Vagina (tissue), 2 donors: ENCODE data around the gene USF2. TPM values are rescaled to one million over a fixed set of nuclear protein-coding genes. Genes with fewer than 3 reads are reported as not detected.

Source experiments
- DNase-seq, 2 donors: peaks; one replicate each; pipeline ENCODE4 v3.0.0-alpha.2; 2017; ENCODE audit errors: extremely low spot score in 2 of 2
- H3K27ac ChIP-seq: fragments of 200-600 bp; sonication (generic); one replicate; pipeline ENCODE4 v1.5.1; 2019
- H3K27me3 ChIP-seq: fragments of 200-600 bp; sonication (generic); one replicate; pipeline ENCODE4 v1.5.1; 2019
- H3K36me3 ChIP-seq, 2 donors: fragments of 200-600 bp; sonication (generic); one replicate each; pipeline ENCODE4 v1.5.1; 2017 to 2019
- H3K4me1 ChIP-seq: fragments of 200-600 bp; sonication (generic); one replicate; pipeline ENCODE4 v1.5.1; 2019
- H3K4me3 ChIP-seq, 2 donors: fragments of 200-600 bp; sonication (generic); 1 replicate in 1 of 2; 2 replicates in 1 of 2; pipeline ENCODE4 v1.5.1; 2016 to 2019
- H3K9me3 ChIP-seq: fragments of 200-600 bp; sonication (generic); one replicate; pipeline ENCODE4 v1.5.1; 2019
- CTCF ChIP-seq, 3 experiments: fragments of 450-650 bp in 2 of 3; fragments of 200-600 bp in 1 of 3; sonication (generic) in 1 of 3; IDR thresholded peaks; one replicate each; pipeline ENCODE4 v1.5.1; 2017 to 2019; ENCODE audit warnings: antibody characterized with exemption in 3 of 3, mild to moderate bottlenecking in 2 of 3, moderate library complexity in 2 of 3
- POLR2A ChIP-seq, 2 donors: fragments of 450-650 bp; IDR thresholded peaks; one replicate each; pipeline ENCODE4 v1.6.1; 2017; ENCODE audit warnings: antibody characterized with exemption in 2 of 2, mild to moderate bottlenecking in 2 of 2, moderate library complexity in 2 of 2
- POLR2AphosphoS5 ChIP-seq, 2 donors: sonication (generic); formaldehyde crosslinking; IDR thresholded peaks; one replicate each; pipeline ENCODE4 v1.9.0; 2017; ENCODE audit warnings: antibody characterized with exemption in 2 of 2, mild to moderate bottlenecking in 2 of 2, low read depth in 1 of 2; ENCODE audit not compliant: insufficient read depth in 1 of 2
- intact Hi-C: fragments of 100-400 bp; cut with DNase I; formaldehyde crosslinking; loops from one replicate; pipeline ENCODE4 v1.15.1; 2023
- total RNA-seq: library from RNA; depleted of rRNA; stranded (reverse); fragments of >200 nt; gene quantifications from one replicate; pipeline ENCODE4 v1.2.3, GENCODE V29; 2016

USF2 gene
- total RNA-seq, 1 donor from 2014 or later: 95.5 TPM

- Histone ChIP-seq H3K4me1 (peaks cover 13% of the 10 kb centered on the region), H3K36me3 (no peaks in the 10 kb centered on the region), H3K4me3 (no peak overlapping the region), H3K27ac (no peak overlapping the region), H3K9me3 (no peaks in the 10 kb centered on the region), H3K27me3 (no peaks in the 10 kb centered on the region)
- TF ChIP-seq POLR2AphosphoS5 (IDR thresholded peaks at IDR 0.05; ENCODE audit: insufficient read depth in 1 of 2, low read depth in 1 of 2): no peak
- no peak for TF ChIP-seq POLR2A (IDR thresholded peaks at IDR 0.05)
- no peak for TF ChIP-seq CTCF (IDR thresholded peaks at IDR 0.05)
- DNase-seq: peak; percentile 72 to 77
- intact Hi-C loops: no loop called here
Measured at GRCh38 chr19:35223084-35223790, 45.5 kb upstream of the USF2 start.

GRCh38 chr19:35223862-35224505 lies 44.8 kb upstream of the USF2 start:
- H3K27ac ChIP-seq: no peak overlapping the region
- TF ChIP-seq POLR2A (IDR thresholded peaks at IDR 0.05) (no peak), CTCF (IDR thresholded peaks at IDR 0.05) (no peak), POLR2AphosphoS5 (IDR thresholded peaks at IDR 0.05; ENCODE audit: insufficient read depth in 1 of 2, low read depth in 1 of 2) (no peak)
- H3K4me3 ChIP-seq: no peak overlapping the region
- H3K4me1 ChIP-seq: peaks cover 13% of the 10 kb centered on the region
- intact Hi-C loops: no loop called here
- H3K9me3 ChIP-seq: no peaks in the 10 kb centered on the region
- peak; percentile 62 to 74 for DNase-seq
- H3K36me3 ChIP-seq: no peaks in the 10 kb centered on the region
- H3K27me3 ChIP-seq: no peaks in the 10 kb centered on the region

GRCh38 chr19:35224681-35225571 lies 43.8 kb upstream of the USF2 start:
- TF ChIP-seq POLR2A (IDR thresholded peaks at IDR 0.05): no peak
- no peak for TF ChIP-seq CTCF (IDR thresholded peaks at IDR 0.05)
- TF ChIP-seq POLR2AphosphoS5 (IDR thresholded peaks at IDR 0.05; ENCODE audit: insufficient read depth in 1 of 2, low read depth in 1 of 2): no peak
- intact Hi-C loops: no loop called here
- H3K9me3 ChIP-seq: no peaks in the 10 kb centered on the region
- peaks cover 13% of the 10 kb centered on the region for H3K4me1 ChIP-seq
- no peak overlapping the region for H3K27ac ChIP-seq
- no peaks in the 10 kb centered on the region for H3K27me3 ChIP-seq
- DNase-seq: peak; percentile 77 to 95
- H3K4me3 ChIP-seq: no peak overlapping the region
- H3K36me3 ChIP-seq: no peaks in the 10 kb centered on the region

GRCh38 chr19:35225951-35226350 lies 42.8 kb upstream of the USF2 start:
- H3K4me3 ChIP-seq: no peak overlapping the region
- no peaks in the 10 kb centered on the region for H3K36me3 ChIP-seq
- no peak overlapping the region for H3K27ac ChIP-seq
- TF ChIP-seq POLR2AphosphoS5 (IDR thresholded peaks at IDR 0.05; ENCODE audit: insufficient read depth in 1 of 2, low read depth in 1 of 2) (no peak), POLR2A (IDR thresholded peaks at IDR 0.05) (no peak), CTCF (IDR thresholded peaks at IDR 0.05) (no peak)
- intact Hi-C loops: no loop called here
- no peaks in the 10 kb centered on the region for H3K27me3 ChIP-seq
- peak; percentile 62 to 74 for DNase-seq
- H3K9me3 ChIP-seq: no peaks in the 10 kb centered on the region
- peaks cover 13% of the 10 kb centered on the region for H3K4me1 ChIP-seq
